Right hindlimb (tissue), 1 donor: ENCODE measurements around the gene P3H4.

ENCODE experiments used
- DNase-seq: peaks from one replicate; pipeline ENCODE4 v3.0.0-alpha.2; 2018

Gene P3H4

DNA sequence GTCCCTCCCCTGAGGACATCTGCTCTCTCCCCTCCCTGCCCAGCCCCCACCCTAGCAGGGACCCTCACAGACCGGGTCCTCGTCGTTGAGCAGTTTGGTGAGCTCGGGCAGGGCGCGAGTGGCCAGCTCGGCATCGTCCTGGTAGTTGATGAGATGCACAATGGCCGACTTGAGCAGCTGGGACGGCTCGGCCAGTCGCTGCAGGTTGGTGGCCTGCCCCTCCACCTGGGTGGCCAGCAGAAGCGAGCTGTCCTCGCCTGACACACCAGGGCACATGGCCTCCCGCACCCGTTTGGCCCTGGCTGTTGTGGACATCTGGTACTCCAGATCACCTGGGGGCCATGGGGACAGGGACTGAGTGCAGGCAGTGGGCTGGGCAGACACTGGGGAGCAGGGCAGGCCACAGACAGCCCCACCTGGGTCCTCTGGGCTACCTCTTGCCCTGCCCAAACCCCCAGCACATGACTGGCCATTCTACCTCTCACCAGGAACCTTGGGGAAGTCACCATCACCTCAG is 42.3 kb downstream of the P3H4 start:
- DNase-seq: no peak

DNA sequence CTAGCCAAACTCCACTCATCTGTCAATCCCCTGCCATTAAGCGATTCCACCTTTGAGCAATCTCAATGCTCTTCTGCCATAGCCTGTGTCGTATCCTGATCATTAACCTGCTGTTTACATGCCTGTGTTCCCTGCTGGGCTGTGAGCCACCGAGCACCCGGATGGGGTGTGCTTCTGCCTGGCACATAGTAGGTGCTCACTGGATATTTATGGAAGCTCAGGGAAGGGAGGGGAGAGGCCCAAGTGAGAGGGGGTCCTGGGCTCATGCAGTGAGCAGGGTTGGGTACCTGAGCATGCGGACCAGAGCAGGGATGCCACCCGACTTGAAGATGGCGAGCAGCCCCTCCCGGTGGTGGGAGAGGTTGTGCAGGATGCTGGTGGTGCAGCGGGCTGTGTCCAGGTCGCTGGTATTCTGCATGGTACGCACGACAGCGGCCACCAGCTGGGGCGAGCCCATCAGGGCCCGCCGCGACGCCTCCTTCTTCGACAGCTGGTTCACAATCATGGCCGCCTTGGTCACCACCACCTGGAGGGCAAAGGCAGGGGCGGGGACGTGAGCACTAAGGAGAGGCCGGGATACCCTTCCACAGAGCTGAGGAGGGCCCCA is 43.0 kb downstream of the P3H4 start:
- no peak for DNase-seq

DNA sequence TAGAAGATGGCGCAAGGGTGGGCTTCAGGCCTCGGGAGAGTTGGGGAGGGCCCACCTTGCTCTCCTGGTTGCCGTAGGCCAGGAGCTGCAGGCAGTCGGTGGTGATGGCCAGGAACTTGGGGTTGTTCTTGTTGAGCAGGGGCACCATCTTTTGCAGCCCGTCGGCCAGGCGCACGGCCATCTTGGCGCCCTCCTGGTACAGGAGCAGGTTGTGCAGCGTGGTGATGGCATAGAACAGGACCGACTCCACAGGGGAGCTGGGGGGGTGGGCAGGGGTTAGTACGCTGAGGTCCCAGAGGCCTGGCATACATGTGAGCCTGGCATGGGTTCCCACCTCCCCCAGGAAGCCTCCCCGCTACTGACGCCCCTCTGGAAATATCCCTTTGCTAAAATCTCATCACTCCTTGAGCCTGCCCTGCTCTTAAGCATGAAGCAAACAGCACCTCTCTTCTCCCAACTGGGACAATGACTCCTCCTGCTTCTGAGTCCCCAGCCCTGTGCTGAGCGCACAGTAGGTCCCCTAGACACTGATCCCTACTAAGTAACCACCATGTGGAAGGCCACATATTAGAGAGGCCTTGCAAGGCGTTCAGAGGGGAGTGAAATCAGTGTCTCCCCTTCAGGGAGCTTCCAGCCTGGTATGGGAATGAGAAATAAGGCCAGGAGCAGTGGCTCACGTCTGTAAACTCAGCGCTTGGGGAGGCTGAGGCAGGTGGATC is 44.3 kb downstream of the P3H4 start:
- DNase-seq: no peak

DNA sequence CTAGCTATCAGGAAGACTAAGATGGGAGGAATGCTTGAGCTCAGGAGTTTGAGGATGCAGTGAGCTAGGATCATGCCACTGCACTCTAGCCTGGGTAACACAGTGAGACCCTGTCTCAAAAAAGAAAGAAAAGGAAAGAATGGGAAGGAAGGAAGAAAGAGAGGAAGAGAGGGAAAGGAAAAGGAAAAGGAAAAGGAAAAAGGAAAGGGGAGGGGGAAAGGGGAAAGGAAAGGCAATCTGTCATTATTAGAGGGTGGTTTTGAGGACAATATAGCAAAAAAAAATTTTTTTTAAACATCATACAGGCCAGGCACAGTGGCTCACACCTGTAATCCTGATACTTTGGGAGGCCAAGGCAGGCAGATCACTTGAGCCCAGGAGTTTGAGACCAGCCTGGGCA is 45.6 kb downstream of the P3H4 start:
- no peak for DNase-seq

DNA sequence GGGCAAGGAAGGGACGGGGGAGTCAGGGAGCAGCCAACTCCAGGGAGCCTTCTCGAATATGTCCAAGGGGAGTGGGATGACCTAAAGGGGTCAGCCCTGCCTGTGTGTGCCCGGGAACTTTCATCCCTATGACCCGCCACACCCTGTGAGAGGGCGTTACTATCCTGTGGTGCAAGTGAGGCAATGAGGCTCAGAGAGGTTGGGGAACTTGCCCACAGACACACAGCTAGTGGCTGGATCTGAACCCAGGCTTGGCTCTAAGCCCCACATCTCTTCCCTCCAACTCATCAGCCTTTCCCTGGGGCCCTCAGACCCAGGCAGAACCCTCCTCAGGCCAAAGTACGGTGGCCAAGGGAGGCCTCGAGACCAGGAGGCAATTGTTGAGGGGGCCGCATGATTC is 48.4 kb downstream of the P3H4 start:
- no peak for DNase-seq

DNA sequence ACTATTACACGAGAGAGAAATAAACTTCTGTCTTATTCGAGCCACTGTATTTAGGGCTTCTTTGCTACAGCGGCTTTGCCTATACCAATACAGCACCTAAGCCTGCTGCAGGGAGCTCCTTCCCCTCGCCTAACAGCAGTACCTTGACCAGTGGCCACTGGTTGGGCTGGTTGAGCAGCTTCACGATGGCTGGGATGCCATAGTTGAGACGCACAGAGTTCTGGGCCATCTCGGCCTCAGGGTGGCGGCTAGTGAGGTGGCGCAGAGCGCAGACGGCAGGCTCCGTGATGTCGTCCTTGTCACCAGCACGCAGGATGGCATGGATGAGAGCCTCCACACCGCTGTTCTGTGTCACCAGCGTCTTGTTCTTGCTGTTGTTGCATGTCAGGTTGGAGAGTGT is 48.9 kb downstream of the P3H4 start:
- DNase-seq: no peak

DNA sequence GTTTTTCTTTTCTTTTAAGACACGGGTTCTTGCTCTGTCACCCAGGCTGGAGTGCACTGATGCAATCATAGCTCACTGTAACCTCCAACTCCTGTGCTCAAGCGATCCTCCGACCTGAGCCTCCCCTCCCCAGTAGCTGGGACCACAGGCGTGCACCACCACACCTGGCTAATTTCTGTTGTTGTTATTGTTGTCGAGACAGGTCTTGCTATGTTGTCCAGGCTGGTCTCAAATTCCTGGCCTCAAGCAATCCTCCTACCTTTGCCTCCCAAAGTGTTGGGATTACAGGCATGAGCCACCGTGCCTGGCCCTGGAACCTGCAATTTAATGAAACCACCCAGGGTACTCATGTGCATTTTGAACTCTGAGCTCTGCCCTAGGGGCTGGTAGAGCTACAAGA is 49.4 kb downstream of the P3H4 start:
- DNase-seq: no peak

DNA sequence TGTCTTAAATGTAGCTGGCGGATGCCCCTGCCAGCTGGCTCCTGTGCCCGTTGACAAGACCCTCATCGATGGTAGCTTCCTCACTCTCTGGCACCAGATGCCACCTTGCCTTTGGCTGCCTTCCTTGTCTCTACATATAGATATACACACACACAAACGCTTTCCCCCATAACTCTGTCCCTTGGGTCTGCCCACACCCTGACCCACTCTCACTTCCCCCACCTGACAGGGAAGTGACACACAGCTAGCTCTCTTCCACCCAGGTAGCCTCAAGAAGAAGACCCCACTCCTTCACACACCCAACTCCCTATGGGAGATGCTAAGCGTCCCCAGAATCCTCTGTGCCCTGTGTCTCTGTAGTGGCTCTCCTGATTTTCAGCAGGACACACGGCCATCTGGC is 50.9 kb downstream of the P3H4 start:
- DNase-seq: no peak

DNA sequence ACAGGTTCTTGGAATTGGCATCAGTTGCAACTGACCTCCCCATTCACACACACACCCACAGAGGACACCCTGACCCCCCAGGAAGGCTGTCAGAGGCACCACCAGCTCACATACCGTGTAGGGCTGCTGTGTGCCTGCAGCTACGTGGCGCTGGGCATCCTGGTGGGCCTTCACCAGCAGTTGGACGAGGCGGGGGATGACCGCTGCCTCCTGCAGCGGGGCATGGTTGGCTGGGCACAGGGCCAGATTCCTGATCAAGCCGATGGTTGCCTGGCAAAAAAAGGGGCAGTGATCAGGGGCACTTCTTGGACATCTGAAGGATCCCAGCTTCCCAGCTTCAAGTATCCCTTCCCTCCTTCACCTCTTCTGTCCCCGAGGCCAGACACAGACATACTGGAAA is 53.1 kb downstream of the P3H4 start:
- DNase-seq: no peak

DNA sequence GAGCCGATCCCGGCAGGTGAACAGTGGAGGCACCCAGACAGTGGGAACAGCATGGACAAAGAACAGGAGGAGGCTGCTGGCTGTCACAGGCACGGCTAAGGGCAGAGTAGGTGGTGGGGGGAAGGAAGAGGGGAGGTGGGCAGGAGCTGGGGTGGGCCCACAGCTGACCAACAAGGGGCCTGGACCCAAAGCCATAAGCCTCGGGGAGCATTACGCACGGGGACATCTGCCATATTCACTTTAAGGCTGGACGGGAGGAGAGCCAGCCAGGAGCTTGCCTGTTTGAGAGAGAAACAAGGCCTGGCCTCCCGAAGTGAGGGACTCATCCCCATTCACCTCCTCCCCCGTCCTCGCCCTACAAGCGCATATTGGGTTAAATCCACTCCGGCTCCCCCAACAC is 57.7 kb downstream of the P3H4 start:
- DNase-seq: no peak
